ENCODE data around the gene MACC1.

The MACC1 gene

DNA sequence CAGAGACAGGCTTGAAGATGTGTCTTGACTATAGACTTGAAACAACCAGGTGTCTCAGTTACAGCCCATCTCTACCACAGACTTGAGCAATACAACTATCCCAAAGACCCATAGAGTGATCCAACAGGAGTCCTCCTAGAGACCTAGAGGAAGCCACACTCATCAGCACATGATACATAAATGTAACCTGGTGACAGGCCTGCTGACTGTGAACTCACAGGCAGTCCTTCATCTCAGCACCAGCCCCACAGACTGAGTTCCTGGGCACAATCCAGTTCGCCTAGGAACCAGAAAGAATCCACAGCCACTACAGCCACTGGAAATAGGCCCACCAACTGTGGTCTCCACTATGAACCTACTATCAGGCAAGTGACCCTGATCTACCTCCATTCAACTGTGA is 121.3 kb downstream of the MACC1 start:
- Histone ChIP-seq H3K27me3 (ENCODE audit: insufficient read depth, low read length) (no peaks in the 10 kb centered on the region), H3K9me3 (ENCODE audit: low read length) (no peaks in the 10 kb centered on the region), H3K36me3 (ENCODE audit: insufficient read depth, low read length) (no peaks in the 10 kb centered on the region), H3K79me2 (ENCODE audit: insufficient read depth, low read length) (no peaks in the 10 kb centered on the region), H3K9me2 (ENCODE audit: low read depth, low read length) (no peaks in the 10 kb centered on the region), H3K4me3 (ENCODE audit: low read depth, low read length, poor library complexity, severe bottlenecking) (no peak overlapping the region), H4K20me1 (ENCODE audit: insufficient read depth, low read length) (no peaks in the 10 kb centered on the region), H2AFZ (ENCODE audit: low read length) (no peak overlapping the region), H3K4me1 (ENCODE audit: insufficient read depth, low read length, severe bottlenecking) (no peaks in the 10 kb centered on the region), H3K4me2 (ENCODE audit: low read length) (no peak overlapping the region), H3K9ac (ENCODE audit: low read length) (no peak overlapping the region), H3F3A (ENCODE audit: insufficient read depth, low read length) (no peaks in the 10 kb centered on the region), H3K27ac (ENCODE audit: low read depth, low read length, poor library complexity, severe bottlenecking) (no peak overlapping the region)
- TF ChIP-seq CTCF (IDR thresholded peaks at IDR 0.05; ENCODE audit: low read length) (no peak), EZH2 (IDR thresholded peaks at IDR 0.05; ENCODE audit: borderline replicate concordance, low read length) (no peak)

GRCh38 chr7:20095436-20095835 is 121.7 kb downstream of the MACC1 start:
- no peaks in the 10 kb centered on the region for H3K27me3 ChIP-seq (ENCODE audit: insufficient read depth, low read length)
- no peak overlapping the region for H2AFZ ChIP-seq (ENCODE audit: low read length)
- no peak overlapping the region for H3K27ac ChIP-seq (ENCODE audit: low read depth, low read length, poor library complexity, severe bottlenecking)
- H3K4me3 ChIP-seq (ENCODE audit: low read depth, low read length, poor library complexity, severe bottlenecking) = no peak overlapping the region
- H3K4me1 ChIP-seq (ENCODE audit: insufficient read depth, low read length, severe bottlenecking) = no peaks in the 10 kb centered on the region
- no peaks in the 10 kb centered on the region for H3K9me3 ChIP-seq (ENCODE audit: low read length)
- H3K4me2 ChIP-seq (ENCODE audit: low read length) = no peak overlapping the region
- H3K79me2 ChIP-seq (ENCODE audit: insufficient read depth, low read length) = no peaks in the 10 kb centered on the region
- H3K36me3 ChIP-seq (ENCODE audit: insufficient read depth, low read length) = no peaks in the 10 kb centered on the region
- no peaks in the 10 kb centered on the region for H3K9me2 ChIP-seq (ENCODE audit: low read depth, low read length)
- H3K9ac ChIP-seq (ENCODE audit: low read length) = no peak overlapping the region
- TF ChIP-seq EZH2 (IDR thresholded peaks at IDR 0.05; ENCODE audit: borderline replicate concordance, low read length) (no peak), CTCF (IDR thresholded peaks at IDR 0.05; ENCODE audit: low read length) (no peak)
- no peaks in the 10 kb centered on the region for H3F3A ChIP-seq (ENCODE audit: insufficient read depth, low read length)
- H4K20me1 ChIP-seq (ENCODE audit: insufficient read depth, low read length) = no peaks in the 10 kb centered on the region

DNA sequence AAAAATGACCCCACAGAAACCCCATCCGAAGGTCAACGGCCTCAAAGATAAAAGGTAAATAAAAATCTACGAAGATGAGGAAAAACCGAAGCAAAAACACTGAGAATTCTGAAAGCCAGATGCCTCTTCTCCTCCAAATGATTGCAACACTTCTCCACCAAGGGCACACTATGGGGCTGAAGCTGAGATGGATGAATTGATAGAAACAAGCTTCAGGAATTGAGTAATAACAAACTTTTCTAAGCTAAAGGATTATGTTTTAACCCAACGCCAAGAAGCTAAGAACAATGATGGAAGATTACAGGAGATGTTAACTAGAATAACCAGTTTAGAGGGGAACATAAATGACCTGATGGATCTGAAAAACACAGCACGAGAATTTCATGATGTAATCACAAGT is 127.8 kb downstream of the MACC1 start:
- Histone ChIP-seq H3K4me1 (ENCODE audit: insufficient read depth, low read length, severe bottlenecking) (no peaks in the 10 kb centered on the region), H3K9me2 (ENCODE audit: low read depth, low read length) (no peaks in the 10 kb centered on the region), H3K4me2 (ENCODE audit: low read length) (no peak overlapping the region), H3K36me3 (ENCODE audit: insufficient read depth, low read length) (no peaks in the 10 kb centered on the region), H4K20me1 (ENCODE audit: insufficient read depth, low read length) (no peaks in the 10 kb centered on the region), H3K79me2 (ENCODE audit: insufficient read depth, low read length) (no peaks in the 10 kb centered on the region), H3F3A (ENCODE audit: insufficient read depth, low read length) (no peaks in the 10 kb centered on the region), H3K9ac (ENCODE audit: low read length) (no peak overlapping the region), H3K27ac (ENCODE audit: low read depth, low read length, poor library complexity, severe bottlenecking) (no peak overlapping the region), H3K4me3 (ENCODE audit: low read depth, low read length, poor library complexity, severe bottlenecking) (no peak overlapping the region), H3K9me3 (ENCODE audit: low read length) (no peaks in the 10 kb centered on the region), H2AFZ (ENCODE audit: low read length) (no peak overlapping the region), H3K27me3 (ENCODE audit: insufficient read depth, low read length) (no peaks in the 10 kb centered on the region)
- no peak for TF ChIP-seq CTCF (IDR thresholded peaks at IDR 0.05; ENCODE audit: low read length)
- TF ChIP-seq EZH2 (IDR thresholded peaks at IDR 0.05; ENCODE audit: borderline replicate concordance, low read length) = no peak

All from OCI-LY1 (cell line).